Measurements from ENCODE around the gene GBX1. TPM values are rescaled to one million over a fixed set of nuclear protein-coding genes. Genes with fewer than 3 reads are reported as not detected.

Gene GBX1
- total and polyA plus RNA-seq, 2 donors (not counting 1 experiment from before 2014, with no cell fraction given), result not detected

- Histone ChIP-seq H3K27ac (ENCODE audit: insufficient read depth, low read length) (no peak overlapping the region), H3K4me3 (replicated peaks in 1 of 4; ENCODE audit: control extremely low read depth in 1 of 4, insufficient read depth in 1 of 4, low read depth in 3 of 4, low read length in 4 of 4) (no peak overlapping the region), H3K27me3 (ENCODE audit: control insufficient read depth, insufficient read depth, low read length) (peaks cover 27% of the 10 kb centered on the region), H3K36me3 (ENCODE audit: control insufficient read depth, insufficient read depth, low read length) (no peaks in the 10 kb centered on the region), H3K4me2 (ENCODE audit: extremely low read depth, insufficient read depth, low read length) (no peak overlapping the region), H3K9me3 (ENCODE audit: control insufficient read depth, insufficient read depth, low read depth, low read length) (no peaks in the 10 kb centered on the region), H2AFZ (ENCODE audit: low read length) (no peak overlapping the region), H3K79me2 (ENCODE audit: control insufficient read depth, insufficient read depth, low read length) (no peaks in the 10 kb centered on the region), H3K9ac (ENCODE audit: insufficient read depth, low read length) (no peak overlapping the region), H3K4me1 (ENCODE audit: control insufficient read depth, extremely low read depth, insufficient read depth, low read length) (no peaks in the 10 kb centered on the region), H4K20me1 (ENCODE audit: control insufficient read depth, extremely low read depth, insufficient read depth, low read length) (no peaks in the 10 kb centered on the region)
- TF ChIP-seq CTCF (conservative IDR thresholded peaks at IDR 0.05 in 1 of 2, IDR thresholded peaks at IDR 0.05 in 1 of 2; ENCODE audit: low read depth in 1 of 2, low read length in 2 of 2) (no peak), EZH2 (IDR thresholded peaks at IDR 0.05; ENCODE audit: low read length, missing control alignments) (no peak)
- no peak for DNase-seq (ENCODE audit: low read depth in 2 of 2)
These were observed 20.7 kb upstream of the GBX1 start for GRCh38 chr7:151188252-151188542.

DNA sequence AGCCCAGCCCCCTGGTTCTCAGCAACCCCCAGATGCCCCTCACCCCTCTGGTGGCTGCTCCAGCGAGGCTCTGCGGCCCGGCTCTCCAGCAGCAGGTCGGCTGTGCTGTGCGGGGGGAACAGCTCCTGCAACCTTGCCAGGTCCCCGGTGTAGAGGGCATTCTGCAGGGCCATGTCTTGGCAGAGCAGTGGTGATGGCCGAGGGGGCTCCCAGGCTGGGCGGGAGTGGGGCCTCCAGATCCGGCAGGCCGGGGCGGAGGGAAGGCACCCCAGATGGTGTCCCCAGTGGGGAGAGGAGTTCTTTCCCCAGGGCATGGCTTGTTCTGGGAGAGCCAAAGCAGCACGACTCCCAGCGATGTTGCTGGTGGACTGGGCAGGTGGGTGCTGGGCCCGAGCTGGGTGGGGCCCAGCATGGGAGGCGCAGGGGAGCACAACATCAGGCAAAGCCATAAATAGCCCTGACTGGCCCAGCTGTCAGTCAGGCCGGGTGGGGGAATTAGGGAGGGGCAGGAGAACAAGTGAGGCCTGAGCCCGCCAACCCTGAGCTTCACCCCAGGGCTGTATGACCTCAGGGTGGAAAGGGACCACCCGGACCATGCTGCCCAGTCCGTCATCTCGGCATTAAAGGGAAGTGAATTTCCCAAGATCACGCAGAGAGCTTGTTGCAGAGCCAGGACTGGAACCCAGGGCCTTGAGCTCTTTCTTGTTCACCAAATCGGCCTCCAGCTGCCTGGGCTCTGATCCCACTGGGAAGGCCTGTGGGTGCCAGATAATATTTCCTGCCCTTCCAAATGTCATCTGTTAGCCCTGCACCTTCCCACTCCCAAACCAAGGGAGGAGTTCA lies 20.1 kb upstream of the GBX1 start:
- Histone ChIP-seq H3K4me1 (ENCODE audit: control insufficient read depth, extremely low read depth, insufficient read depth, low read length) (no peaks in the 10 kb centered on the region), H3K9ac (ENCODE audit: insufficient read depth, low read length) (no peak overlapping the region), H3K27me3 (ENCODE audit: control insufficient read depth, insufficient read depth, low read length) (peaks cover 27% of the 10 kb centered on the region), H3K9me3 (ENCODE audit: control insufficient read depth, insufficient read depth, low read depth, low read length) (no peaks in the 10 kb centered on the region), H4K20me1 (ENCODE audit: control insufficient read depth, extremely low read depth, insufficient read depth, low read length) (no peaks in the 10 kb centered on the region), H3K27ac (ENCODE audit: insufficient read depth, low read length) (no peak overlapping the region), H2AFZ (ENCODE audit: low read length) (no peak overlapping the region), H3K4me2 (ENCODE audit: extremely low read depth, insufficient read depth, low read length) (no peak overlapping the region), H3K4me3 (replicated peaks in 1 of 4; ENCODE audit: control extremely low read depth in 1 of 4, insufficient read depth in 1 of 4, low read depth in 3 of 4, low read length in 4 of 4) (no peak overlapping the region), H3K36me3 (ENCODE audit: control insufficient read depth, insufficient read depth, low read length) (no peaks in the 10 kb centered on the region), H3K79me2 (ENCODE audit: control insufficient read depth, insufficient read depth, low read length) (no peaks in the 10 kb centered on the region)
- TF ChIP-seq CTCF (conservative IDR thresholded peaks at IDR 0.05 in 1 of 2, IDR thresholded peaks at IDR 0.05 in 1 of 2; ENCODE audit: low read depth in 1 of 2, low read length in 2 of 2) (no peak), EZH2 (IDR thresholded peaks at IDR 0.05; ENCODE audit: low read length, missing control alignments) (no peak)
- DNase-seq (ENCODE audit: low read depth in 2 of 2), result no peak

GRCh38 chr7:151186640-151187408 lies 19.3 kb upstream of the GBX1 start, which contains the start of gene ASB10:
Gene ASB10, minus strand, starts transcription at chr7:151187250. Its CDS starts 120 bp downstream, at chr7:151187130.
- no peak within 1 kb of the TSS for H3K4me3 ChIP-seq (replicated peaks in 1 of 4; ENCODE audit: control extremely low read depth in 1 of 4, insufficient read depth in 1 of 4, low read depth in 3 of 4, low read length in 4 of 4)
- no peak within 1 kb of the TSS for H3K27ac ChIP-seq (ENCODE audit: insufficient read depth, low read length)
- H4K20me1 ChIP-seq (ENCODE audit: control insufficient read depth, extremely low read depth, insufficient read depth, low read length), result no peaks in the 10 kb centered on the region
- no peaks in the 10 kb centered on the region for H3K79me2 ChIP-seq (ENCODE audit: control insufficient read depth, insufficient read depth, low read length)
- peaks cover 27% of the 10 kb centered on the region for H3K27me3 ChIP-seq (ENCODE audit: control insufficient read depth, insufficient read depth, low read length)
- no peak within 1 kb of the TSS for H3K9ac ChIP-seq (ENCODE audit: insufficient read depth, low read length)
- H3K4me1 ChIP-seq (ENCODE audit: control insufficient read depth, extremely low read depth, insufficient read depth, low read length), result no peaks in the 10 kb centered on the region
- H2AFZ ChIP-seq (ENCODE audit: low read length), result no peak within 1 kb of the TSS
- DNase-seq (ENCODE audit: low read depth in 2 of 2), result no peak
- no peak within 1 kb of the TSS for H3K4me2 ChIP-seq (ENCODE audit: extremely low read depth, insufficient read depth, low read length)
- no peaks in the 10 kb centered on the region for H3K9me3 ChIP-seq (ENCODE audit: control insufficient read depth, insufficient read depth, low read depth, low read length)
- TF ChIP-seq CTCF (conservative IDR thresholded peaks at IDR 0.05 in 1 of 2, IDR thresholded peaks at IDR 0.05 in 1 of 2; ENCODE audit: low read depth in 1 of 2, low read length in 2 of 2), result no peak
- TF ChIP-seq EZH2 (IDR thresholded peaks at IDR 0.05; ENCODE audit: low read length, missing control alignments), result no peak
- H3K36me3 ChIP-seq (ENCODE audit: control insufficient read depth, insufficient read depth, low read length), result no peaks in the 10 kb centered on the region

Data from fibroblast of lung (primary cell).